Keratinocyte (primary cell): ENCODE measurements around the gene HAP1.

Experiments used
- CTCF ChIP-seq, 3 experiments: IDR thresholded peaks in 1 of 3; conservative IDR thresholded peaks in 1 of 3; optimal IDR thresholded peaks in 1 of 3; 2 replicates in 2 of 3; 3 replicates in 1 of 3; pipeline versions ENCODE3 to v1.5.1; 2011; ENCODE audit warnings: low read length in 3 of 3, mild to moderate bottlenecking in 3 of 3, moderate library complexity in 2 of 3, control low read depth in 1 of 3, inconsistent platforms in 1 of 3; ENCODE audit not compliant: insufficient read depth in 2 of 3; ENCODE audit errors: extremely low read depth in 1 of 3
- EZH2 ChIP-seq: IDR thresholded peaks from one replicate; pipeline ENCODE4 v1.6.1; 2012; ENCODE audit warnings: inconsistent platforms, mild to moderate bottlenecking, low read length, moderate library complexity

GRCh38 chr17:41768682-41769288 is 34.3 kb upstream of the HAP1 start:
- TF ChIP-seq CTCF (optimal IDR thresholded peaks at IDR 0.05 in 1 of 3, IDR thresholded peaks at IDR 0.05 in 1 of 3, conservative IDR thresholded peaks at IDR 0.05 in 1 of 3; ENCODE audit: extremely low read depth in 1 of 3, insufficient read depth in 2 of 3, low read length in 3 of 3), result no peak
- TF ChIP-seq EZH2, result no peak
